CD4-positive, alpha-beta T cell treated with Interleukin-2 at 100 ng/mL for 4 hours (primary cell): Measurements from ENCODE around the gene PMEPA1.

Experiments used
- DNase-seq: peaks from one replicate; pipeline ENCODE4 v3.0.0-alpha.2; 2020; ENCODE audit warnings: low spot score

PMEPA1 gene

GRCh38 chr20:57709823-57710799 lies at the start of gene PMEPA1:
PMEPA1 (minus strand) TSS chr20:57710015; CDS start chr20:57709582, 433 bp downstream.
- DNase-seq, result peak; percentile 94

DNA sequence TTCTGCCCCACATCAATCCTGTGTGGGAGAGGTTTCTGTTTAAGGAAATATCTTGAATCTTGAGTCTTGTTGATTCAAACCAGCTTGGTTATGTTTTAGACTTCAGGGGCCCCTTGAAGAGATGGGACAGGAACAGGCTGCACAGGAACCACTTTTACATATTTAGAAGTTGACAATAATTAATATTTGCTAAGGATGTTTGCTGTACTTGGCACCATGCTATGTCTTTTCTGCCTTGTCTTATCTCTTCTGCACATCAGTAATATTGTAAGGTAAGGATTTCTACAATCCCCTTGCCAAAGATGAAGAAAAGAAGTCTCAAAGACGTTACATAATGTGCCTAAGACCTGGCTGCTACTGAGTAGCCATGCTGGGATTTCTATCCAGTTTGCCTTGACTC lies 48.0 kb upstream of the PMEPA1 start:
- no peak for DNase-seq

- no peak for DNase-seq
These were observed 47.1 kb upstream of the PMEPA1 start for GRCh38 chr20:57756921-57757320.

- no peak for DNase-seq
These were observed 46.4 kb upstream of the PMEPA1 start for GRCh38 chr20:57756213-57756612.

DNA sequence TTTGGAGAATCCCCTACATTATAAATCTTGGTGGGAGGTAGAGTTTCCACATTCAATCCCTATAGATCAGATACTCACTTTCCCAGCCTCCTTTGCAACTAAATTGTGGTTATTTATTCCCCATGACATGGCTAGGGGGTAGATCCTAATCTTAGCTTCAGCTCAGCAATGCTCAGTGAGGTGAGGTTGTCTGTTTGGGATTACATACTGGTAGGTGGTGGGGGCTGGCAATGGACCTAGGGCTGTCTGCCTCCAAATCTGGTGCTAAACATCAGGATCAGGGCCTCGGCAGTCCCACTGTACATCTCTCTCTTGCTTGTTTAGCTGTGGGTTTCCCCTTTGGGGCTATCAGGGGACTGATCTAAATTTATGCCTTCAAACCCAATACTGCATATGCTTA lies 45.8 kb upstream of the PMEPA1 start:
- no peak for DNase-seq

DNA sequence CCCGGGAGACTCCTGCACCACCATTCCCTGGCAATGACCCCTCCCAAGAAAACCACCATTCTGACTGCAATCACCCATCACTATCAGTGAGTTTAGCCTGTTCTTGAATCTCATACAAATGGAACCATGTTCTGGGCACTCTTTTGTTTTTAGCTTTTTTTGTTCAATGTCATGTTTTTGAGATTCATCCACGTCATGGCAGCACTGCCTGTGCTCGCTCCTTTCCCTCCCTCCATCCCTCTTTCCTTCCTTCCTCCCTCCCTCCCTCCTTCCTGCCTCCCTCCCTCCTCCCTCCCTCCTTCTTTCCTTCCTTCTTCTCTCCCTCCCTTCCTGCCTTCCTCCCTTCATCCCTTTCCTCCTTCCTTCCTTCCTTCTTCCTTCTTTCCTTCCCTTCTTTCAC lies 44.4 kb upstream of the PMEPA1 start:
- DNase-seq, result no peak

- DNase-seq, result no peak
These were observed 43.7 kb upstream of the PMEPA1 start for GRCh38 chr20:57753332-57754164.

GRCh38 chr20:57751411-57751810 lies 41.6 kb upstream of the PMEPA1 start:
- no peak for DNase-seq

- no peak for DNase-seq
These were observed 40.1 kb upstream of the PMEPA1 start for GRCh38 chr20:57749869-57750268.

GRCh38 chr20:57749131-57749690 lies 39.4 kb upstream of the PMEPA1 start:
- no peak for DNase-seq

- peak; percentile 57 for DNase-seq
These were observed 38.9 kb upstream of the PMEPA1 start for GRCh38 chr20:57748601-57749130.

GRCh38 chr20:57747861-57748481 lies 38.2 kb upstream of the PMEPA1 start:
- no peak for DNase-seq

GRCh38 chr20:57746832-57747404 lies 37.1 kb upstream of the PMEPA1 start:
- DNase-seq, result no peak

- no peak for DNase-seq
These were observed 36.4 kb upstream of the PMEPA1 start for GRCh38 chr20:57746201-57746600.

DNA sequence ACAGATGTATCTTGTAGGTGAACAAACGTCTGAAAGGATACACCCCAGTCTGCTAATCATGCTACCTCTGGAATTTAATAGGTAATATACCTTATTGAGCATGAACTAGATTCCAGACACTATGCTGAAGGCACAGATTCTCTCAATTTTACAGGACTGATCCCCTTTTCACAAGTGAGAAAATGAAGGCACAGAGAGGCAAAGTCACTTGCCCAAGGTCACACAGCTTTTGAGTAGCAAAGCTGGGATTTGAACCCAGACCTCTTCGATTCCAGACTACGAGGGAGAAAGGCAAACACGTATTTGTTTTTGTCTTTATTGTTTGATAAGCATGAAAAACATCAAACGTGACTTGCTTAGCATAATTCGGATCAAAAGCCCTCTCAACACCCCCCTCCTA lies 34.4 kb upstream of the PMEPA1 start:
- no peak for DNase-seq

- DNase-seq, result no peak
These were observed 33.8 kb upstream of the PMEPA1 start for GRCh38 chr20:57743450-57744095.

GRCh38 chr20:57742507-57743181 lies 32.8 kb upstream of the PMEPA1 start:
- DNase-seq, result no peak

DNA sequence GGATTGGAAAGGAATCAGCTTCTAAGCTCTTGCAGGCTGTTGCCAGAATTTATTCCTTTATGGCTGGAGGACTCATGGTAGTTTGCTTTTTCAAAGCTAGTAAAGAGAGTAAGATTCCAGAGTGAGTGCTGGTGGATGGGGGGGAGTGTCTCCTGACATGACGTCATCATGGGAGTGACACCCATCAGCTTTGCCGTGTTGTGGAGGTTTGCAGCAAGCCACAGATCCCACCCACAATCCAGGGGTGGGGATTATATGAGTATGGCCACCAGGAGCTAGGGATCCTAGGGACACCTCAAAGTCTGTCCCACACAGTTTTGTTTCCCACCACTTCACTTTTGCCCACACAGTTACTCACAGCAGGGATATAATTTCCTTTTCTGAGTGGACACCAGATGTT lies 28.7 kb upstream of the PMEPA1 start:
- no peak for DNase-seq

- no peak for DNase-seq
These were observed 28.2 kb upstream of the PMEPA1 start for GRCh38 chr20:57738053-57738452.

GRCh38 chr20:57737349-57737748 lies 27.5 kb upstream of the PMEPA1 start:
- no peak for DNase-seq
